ENCODE data around the gene FOXC2. TPM values are rescaled to one million over a fixed set of nuclear protein-coding genes. Genes with fewer than 3 reads are reported as not detected.
A peak's percentile ranks its signal among the peaks of the same experiment; 100 is the strongest.

The FOXC2 gene
- total RNA-seq, 1 donor: not detected

DNA sequence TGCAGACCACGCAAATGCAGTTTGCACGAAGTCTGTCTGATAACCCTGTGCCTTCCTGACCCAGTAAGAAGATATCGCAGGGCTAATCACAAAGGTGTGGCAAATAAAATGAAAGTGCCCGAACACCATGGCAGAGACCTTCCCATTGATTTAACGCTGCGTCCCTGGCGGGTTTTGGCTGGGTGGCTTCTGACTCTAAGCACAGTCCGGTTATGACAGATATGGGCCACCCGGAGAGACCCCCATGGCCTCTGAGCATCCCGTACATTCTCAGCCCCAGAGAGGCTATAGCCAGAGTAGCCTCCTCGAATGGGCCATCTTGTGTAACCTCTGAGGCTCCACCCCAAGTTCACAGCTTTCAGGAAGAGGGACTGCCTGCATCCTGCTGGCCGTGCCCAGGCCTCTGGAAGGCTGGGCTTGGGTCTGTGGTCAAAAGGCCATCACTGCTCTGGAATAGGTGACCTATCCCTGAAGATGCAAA is 5.5 kb downstream of the FOXC2 start:
- TF ChIP-seq, protein P1, sequence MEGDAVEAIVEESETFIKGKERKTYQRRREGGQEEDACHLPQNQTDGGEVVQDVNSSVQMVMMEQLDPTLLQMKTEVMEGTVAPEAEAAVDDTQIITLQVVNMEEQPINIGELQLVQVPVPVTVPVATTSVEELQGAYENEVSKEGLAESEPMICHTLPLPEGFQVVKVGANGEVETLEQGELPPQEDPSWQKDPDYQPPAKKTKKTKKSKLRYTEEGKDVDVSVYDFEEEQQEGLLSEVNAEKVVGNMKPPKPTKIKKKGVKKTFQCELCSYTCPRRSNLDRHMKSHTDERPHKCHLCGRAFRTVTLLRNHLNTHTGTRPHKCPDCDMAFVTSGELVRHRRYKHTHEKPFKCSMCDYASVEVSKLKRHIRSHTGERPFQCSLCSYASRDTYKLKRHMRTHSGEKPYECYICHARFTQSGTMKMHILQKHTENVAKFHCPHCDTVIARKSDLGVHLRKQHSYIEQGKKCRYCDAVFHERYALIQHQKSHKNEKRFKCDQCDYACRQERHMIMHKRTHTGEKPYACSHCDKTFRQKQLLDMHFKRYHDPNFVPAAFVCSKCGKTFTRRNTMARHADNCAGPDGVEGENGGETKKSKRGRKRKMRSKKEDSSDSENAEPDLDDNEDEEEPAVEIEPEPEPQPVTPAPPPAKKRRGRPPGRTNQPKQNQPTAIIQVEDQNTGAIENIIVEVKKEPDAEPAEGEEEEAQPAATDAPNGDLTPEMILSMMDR (IDR thresholded peaks at IDR 0.05; ENCODE audit: insufficient read depth, low read depth, low read length): no peak
- DNase-seq (ENCODE audit: low read depth): no peak
- H3K4me3 ChIP-seq (ENCODE audit: low read depth, low read length): no peak overlapping the region

DNA sequence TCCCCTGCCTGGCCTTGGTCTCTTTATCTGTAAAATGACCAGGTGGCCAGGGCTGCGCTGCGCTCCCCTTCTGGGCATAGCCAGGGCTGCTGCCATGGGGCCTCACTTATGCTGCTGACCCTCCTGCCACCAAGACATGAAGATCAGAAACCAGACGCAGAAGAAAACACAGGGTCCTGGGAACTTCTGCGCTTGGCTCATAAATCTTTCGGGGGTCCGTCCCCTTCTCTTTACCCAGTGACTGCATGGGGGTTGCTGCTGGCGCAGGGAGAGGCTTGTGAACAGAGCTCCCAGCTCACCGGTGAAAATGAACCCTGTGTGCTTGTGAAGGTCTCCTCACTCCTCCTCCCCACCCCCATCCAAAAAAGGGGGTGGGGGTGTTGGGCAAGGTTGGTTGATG is 6.0 kb downstream of the FOXC2 start:
- DNase-seq (ENCODE audit: low read depth): no peak
- TF ChIP-seq, protein P1 (IDR thresholded peaks at IDR 0.05; ENCODE audit: insufficient read depth, low read depth, low read length): no peak

DNA sequence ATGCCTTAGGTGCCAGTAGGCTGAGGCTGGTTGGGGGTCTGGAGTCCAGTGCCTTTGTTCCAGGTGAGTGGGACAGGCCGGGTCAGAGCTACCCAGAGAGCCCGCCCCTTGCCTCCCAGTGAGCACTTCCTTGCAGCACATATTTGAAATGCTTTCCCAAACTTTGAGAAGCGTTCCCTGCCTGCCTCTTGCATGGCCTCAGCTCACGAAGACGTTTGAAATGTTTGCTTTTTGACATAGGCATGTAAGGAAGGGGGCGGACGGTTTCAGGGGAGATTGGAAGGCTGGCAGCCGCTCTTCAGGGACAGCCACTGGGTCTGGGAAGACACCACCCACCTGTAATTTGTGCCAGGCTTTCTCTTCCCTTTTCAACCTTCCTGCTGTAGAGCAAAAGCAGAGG is 6.6 kb downstream of the FOXC2 start:
- no peak overlapping the region for H3K4me3 ChIP-seq (ENCODE audit: low read depth, low read length)
- TF ChIP-seq, protein P1 (IDR thresholded peaks at IDR 0.05; ENCODE audit: insufficient read depth, low read depth, low read length): no peak
- DNase-seq (ENCODE audit: low read depth): no peak

More for the DNA sequence above, 6.0 kb downstream of the FOXC2 start:
- H3K4me3 ChIP-seq (ENCODE audit: low read depth, low read length): no peak overlapping the region

DNA sequence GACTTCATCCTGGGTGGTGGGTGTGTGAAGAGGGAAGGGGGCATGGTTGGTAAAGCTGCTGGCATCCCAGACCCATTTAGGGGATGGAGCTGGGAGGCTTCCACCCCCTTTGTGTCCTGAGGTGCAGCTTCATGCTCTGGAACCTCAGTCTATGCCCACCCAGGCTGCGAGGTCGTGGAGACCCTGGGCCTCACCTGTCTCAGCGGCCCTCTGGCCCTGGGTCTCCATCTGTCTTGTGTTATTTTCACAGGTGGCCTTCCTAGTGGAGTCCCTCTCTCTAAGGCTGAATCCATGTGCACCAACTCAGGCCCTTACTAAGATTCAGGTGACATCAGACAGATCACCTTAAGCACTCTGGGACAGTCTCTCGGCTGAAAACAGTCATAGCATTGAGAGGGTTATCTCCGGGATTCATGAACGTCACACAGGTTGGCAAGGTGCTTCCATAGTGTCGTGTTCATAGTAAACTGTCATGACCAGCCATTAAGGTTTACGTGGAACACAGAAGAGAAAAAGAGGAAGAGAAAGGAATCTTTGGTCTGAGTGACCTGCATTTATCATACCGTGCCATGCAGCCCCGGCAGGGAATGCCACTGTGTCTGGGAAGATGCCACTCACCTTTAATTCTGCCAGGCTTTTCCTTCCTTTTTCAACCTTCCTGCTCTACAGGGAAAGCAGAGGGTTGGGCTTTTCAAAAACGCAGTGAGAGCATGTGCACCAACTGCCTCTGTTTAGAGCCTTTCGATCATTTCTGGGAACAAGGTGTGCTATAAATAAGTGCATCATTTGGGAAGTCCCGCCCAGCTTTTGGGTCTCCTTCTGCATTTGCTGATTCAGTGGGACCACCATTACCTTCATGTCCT is 7.2 kb downstream of the FOXC2 start:
- H3K4me3 ChIP-seq (ENCODE audit: low read depth, low read length): no peak overlapping the region
- DNase-seq (ENCODE audit: low read depth): no peak
- TF ChIP-seq, protein P1 (IDR thresholded peaks at IDR 0.05; ENCODE audit: insufficient read depth, low read depth, low read length): no peak

DNA sequence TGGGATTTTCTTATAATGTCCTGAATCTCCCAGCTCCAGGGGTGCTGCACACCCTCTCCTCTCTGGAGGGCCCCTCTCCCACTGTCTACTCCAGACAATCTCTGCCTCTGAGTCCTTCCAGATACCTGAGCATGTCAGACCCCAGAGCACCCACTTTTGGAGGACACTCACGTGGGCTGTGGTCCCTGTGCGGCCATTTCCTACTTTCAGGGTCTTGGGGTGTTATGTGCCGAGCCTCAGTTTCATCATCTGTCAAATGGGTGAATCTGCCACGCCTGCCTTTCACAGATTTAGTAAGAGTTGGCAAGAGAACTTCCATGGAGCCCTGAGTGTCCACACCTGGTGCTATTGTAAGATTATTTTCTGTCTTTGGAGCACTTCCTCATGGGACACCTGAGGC is 8.0 kb downstream of the FOXC2 start:
- H3K4me3 ChIP-seq (ENCODE audit: low read depth, low read length): no peak overlapping the region
- TF ChIP-seq, protein P1 (IDR thresholded peaks at IDR 0.05; ENCODE audit: insufficient read depth, low read depth, low read length): no peak
- no peak for DNase-seq (ENCODE audit: low read depth)

DNA sequence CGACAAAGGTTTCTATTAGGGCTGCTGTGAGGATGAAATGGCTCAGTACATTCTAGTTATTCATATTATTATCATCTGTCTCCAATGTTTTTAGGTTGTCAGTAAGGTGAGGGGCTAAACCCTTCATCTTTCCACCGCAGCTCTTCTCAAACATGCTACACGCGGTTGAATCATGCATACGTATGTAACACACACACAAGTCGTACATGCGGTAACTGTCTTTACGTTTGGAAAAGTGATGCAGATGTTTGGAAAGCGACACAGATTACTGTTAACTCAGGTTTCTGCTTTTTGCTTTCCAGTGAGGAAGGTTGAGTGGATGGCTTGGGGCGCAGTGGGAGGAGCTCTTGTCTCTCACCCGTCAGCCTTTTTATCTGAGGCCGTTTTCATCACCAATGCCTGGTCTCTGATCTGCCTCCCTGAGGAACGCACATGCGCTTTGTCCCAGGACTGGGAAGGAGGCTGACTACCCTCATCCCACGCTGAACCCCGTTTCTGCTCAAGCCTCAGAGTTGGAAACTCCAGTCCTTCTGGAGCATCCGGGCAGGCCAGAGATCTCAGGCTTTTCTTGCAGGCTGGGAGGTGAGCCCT is 8.6 kb downstream of the FOXC2 start:
- H3K4me3 ChIP-seq (ENCODE audit: low read depth, low read length): peak overlapping the region; percentile 72
- TF ChIP-seq, protein P1 (IDR thresholded peaks at IDR 0.05; ENCODE audit: insufficient read depth, low read depth, low read length): no peak
- no peak for DNase-seq (ENCODE audit: low read depth)
